ENCODE data around the gene CTNNA2.

Gene CTNNA2

GRCh38 chr2:80510716-80511115 lies 997.9 kb downstream of the CTNNA2 start:
- Histone ChIP-seq H3K4ac (ENCODE audit: low read depth, low read length) (no peak overlapping the region), H4K8ac (ENCODE audit: low read depth, low read length) (no peak overlapping the region), H3K79me1 (ENCODE audit: low read length) (no peaks in the 10 kb centered on the region), H2BK12ac (ENCODE audit: low read length) (no peak overlapping the region), H3K79me2 (ENCODE audit: control insufficient read depth, insufficient read depth, low read length, poor library complexity) (no peaks in the 10 kb centered on the region), H4K12ac (ENCODE audit: low read depth, low read length) (no peak overlapping the region), H2BK5ac (ENCODE audit: low read depth, low read length, poor library complexity) (no peak overlapping the region), H3K23ac (ENCODE audit: low read length) (no peak overlapping the region), H3K27ac (ENCODE audit: low read depth, low read length) (no peak overlapping the region), H3K36me3 (ENCODE audit: control insufficient read depth in 1 of 2, insufficient read depth in 2 of 2, low read length in 2 of 2) (no peaks in the 10 kb centered on the region), H2AFZ (ENCODE audit: insufficient read depth, low read length, poor library complexity) (no peak overlapping the region), H3K18ac (ENCODE audit: low read length) (no peak overlapping the region), H2AK5ac (ENCODE audit: low read length) (no peak overlapping the region), H3K4me1 (ENCODE audit: control insufficient read depth in 1 of 2, insufficient read depth in 2 of 2, low read length in 2 of 2) (no peaks in the 10 kb centered on the region), H2BK120ac (ENCODE audit: insufficient read depth, low read length, poor library complexity) (no peak overlapping the region), H3K9ac (ENCODE audit: low read length) (no peak overlapping the region), H3K9me3 (ENCODE audit: insufficient read depth, low read depth, low read length) (no peaks in the 10 kb centered on the region), H3K27me3 (ENCODE audit: insufficient read depth, low read length) (no peaks in the 10 kb centered on the region), H3K4me3 (ENCODE audit: low read depth, low read length) (no peak overlapping the region), H3K4me2 (ENCODE audit: low read length) (no peak overlapping the region), H4K91ac (ENCODE audit: low read depth, low read length) (no peak overlapping the region), H3K14ac (ENCODE audit: low read length) (no peak overlapping the region)
- no CpG with 5 or more reads among the region's 3 CpGs for WGBS (ENCODE audit: extremely low coverage, insufficient coverage, insufficient read length)
- DNase-seq, result no peak

- Histone ChIP-seq H3K4ac (ENCODE audit: low read depth, low read length) (no peak overlapping the region), H2BK5ac (ENCODE audit: low read depth, low read length, poor library complexity) (no peak overlapping the region), H4K8ac (ENCODE audit: low read depth, low read length) (no peak overlapping the region), H3K4me2 (ENCODE audit: low read length) (no peak overlapping the region), H3K27me3 (ENCODE audit: insufficient read depth, low read length) (no peaks in the 10 kb centered on the region), H3K4me1 (ENCODE audit: control insufficient read depth in 1 of 2, insufficient read depth in 2 of 2, low read length in 2 of 2) (peaks cover 0 to 7% of the 10 kb centered on the region in 2 experiments), H2BK12ac (ENCODE audit: low read length) (no peak overlapping the region), H3K36me3 (ENCODE audit: control insufficient read depth in 1 of 2, insufficient read depth in 2 of 2, low read length in 2 of 2) (no peaks in the 10 kb centered on the region), H2BK120ac (ENCODE audit: insufficient read depth, low read length, poor library complexity) (no peak overlapping the region), H3K4me3 (ENCODE audit: low read depth, low read length) (no peak overlapping the region), H3K79me2 (ENCODE audit: control insufficient read depth, insufficient read depth, low read length, poor library complexity) (no peaks in the 10 kb centered on the region), H2AK5ac (ENCODE audit: low read length) (no peak overlapping the region), H3K9me3 (ENCODE audit: insufficient read depth, low read depth, low read length) (peaks cover 1% of the 10 kb centered on the region), H3K9ac (ENCODE audit: low read length) (no peak overlapping the region), H3K27ac (ENCODE audit: low read depth, low read length) (no peak overlapping the region), H3K18ac (ENCODE audit: low read length) (no peak overlapping the region), H3K14ac (ENCODE audit: low read length) (no peak overlapping the region), H2AFZ (ENCODE audit: insufficient read depth, low read length, poor library complexity) (no peak overlapping the region), H4K12ac (ENCODE audit: low read depth, low read length) (no peak overlapping the region), H3K79me1 (ENCODE audit: low read length) (no peaks in the 10 kb centered on the region), H4K91ac (ENCODE audit: low read depth, low read length) (no peak overlapping the region), H3K23ac (ENCODE audit: low read length) (no peak overlapping the region)
- no CpG with 5 or more reads among the region's 3 CpGs for WGBS (ENCODE audit: extremely low coverage, insufficient coverage, insufficient read length)
- DNase-seq, result no peak
Measured at GRCh38 chr2:80515964-80516363, 1003.1 kb downstream of the CTNNA2 start.

GRCh38 chr2:80517316-80517715 lies 1004.5 kb downstream of the CTNNA2 start:
- no peak for DNase-seq
- no peak overlapping the region for H3K23ac ChIP-seq (ENCODE audit: low read length)
- H3K79me2 ChIP-seq (ENCODE audit: control insufficient read depth, insufficient read depth, low read length, poor library complexity), result no peaks in the 10 kb centered on the region
- H2BK5ac ChIP-seq (ENCODE audit: low read depth, low read length, poor library complexity), result no peak overlapping the region
- no peak overlapping the region for H3K4me3 ChIP-seq (ENCODE audit: low read depth, low read length)
- H3K18ac ChIP-seq (ENCODE audit: low read length), result no peak overlapping the region
- H2BK12ac ChIP-seq (ENCODE audit: low read length), result no peak overlapping the region
- H2BK120ac ChIP-seq (ENCODE audit: insufficient read depth, low read length, poor library complexity), result no peak overlapping the region
- peak overlapping the region; percentile 33 for H3K4me2 ChIP-seq (ENCODE audit: low read length)
- H3K27me3 ChIP-seq (ENCODE audit: insufficient read depth, low read length), result no peaks in the 10 kb centered on the region
- H3K9ac ChIP-seq (ENCODE audit: low read length), result no peak overlapping the region
- no peaks in the 10 kb centered on the region for H3K36me3 ChIP-seq (ENCODE audit: control insufficient read depth in 1 of 2, insufficient read depth in 2 of 2, low read length in 2 of 2)
- H3K79me1 ChIP-seq (ENCODE audit: low read length), result no peaks in the 10 kb centered on the region
- H3K9me3 ChIP-seq (ENCODE audit: insufficient read depth, low read depth, low read length), result peaks cover 1% of the 10 kb centered on the region
- WGBS (ENCODE audit: extremely low coverage, insufficient coverage, insufficient read length), result no CpG with 5 or more reads among the region's 3 CpGs
- H2AK5ac ChIP-seq (ENCODE audit: low read length), result no peak overlapping the region
- H4K12ac ChIP-seq (ENCODE audit: low read depth, low read length), result no peak overlapping the region
- no peak overlapping the region for H3K14ac ChIP-seq (ENCODE audit: low read length)
- no peak overlapping the region for H2AFZ ChIP-seq (ENCODE audit: insufficient read depth, low read length, poor library complexity)
- H3K27ac ChIP-seq (ENCODE audit: low read depth, low read length), result no peak overlapping the region
- H4K8ac ChIP-seq (ENCODE audit: low read depth, low read length), result no peak overlapping the region
- H3K4me1 ChIP-seq (ENCODE audit: control insufficient read depth in 1 of 2, insufficient read depth in 2 of 2, low read length in 2 of 2), result peaks cover 0 to 7% of the 10 kb centered on the region in 2 experiments
- no peak overlapping the region for H4K91ac ChIP-seq (ENCODE audit: low read depth, low read length)
- no peak overlapping the region for H3K4ac ChIP-seq (ENCODE audit: low read depth, low read length)

DNA sequence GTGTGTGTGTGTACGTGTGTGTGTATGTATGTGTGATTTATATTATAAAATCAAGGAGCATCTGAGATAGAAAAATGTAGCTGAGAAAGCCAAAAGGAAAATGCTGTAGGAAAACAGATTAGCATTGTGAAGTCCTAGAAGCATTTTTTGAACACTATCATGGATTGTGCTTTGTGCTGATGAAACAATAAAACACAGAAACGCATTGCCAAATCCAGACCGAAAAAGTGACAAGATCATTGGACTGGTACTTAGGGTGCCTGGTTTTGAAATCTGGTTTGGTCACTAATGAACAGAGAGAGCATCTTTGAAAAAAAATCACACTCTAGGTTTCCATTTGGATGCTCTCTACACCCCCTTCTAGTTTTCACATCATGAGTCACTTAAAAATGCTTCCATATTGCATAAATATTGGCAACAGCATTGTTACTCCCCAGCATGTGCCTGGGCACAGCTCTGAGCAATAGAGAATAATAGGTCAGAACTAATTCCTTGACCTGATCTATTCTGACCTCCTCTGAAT lies 1006.3 kb downstream of the CTNNA2 start:
- Histone ChIP-seq H4K12ac (ENCODE audit: low read depth, low read length) (no peak overlapping the region), H3K9ac (ENCODE audit: low read length) (no peak overlapping the region), H3K14ac (ENCODE audit: low read length) (no peak overlapping the region), H3K4me1 (ENCODE audit: control insufficient read depth in 1 of 2, insufficient read depth in 2 of 2, low read length in 2 of 2) (peaks cover 0 to 7% of the 10 kb centered on the region in 2 experiments), H3K27me3 (ENCODE audit: insufficient read depth, low read length) (no peaks in the 10 kb centered on the region), H2BK12ac (ENCODE audit: low read length) (no peak overlapping the region), H4K91ac (ENCODE audit: low read depth, low read length) (no peak overlapping the region), H3K27ac (ENCODE audit: low read depth, low read length) (no peak overlapping the region), H2AK5ac (ENCODE audit: low read length) (no peak overlapping the region), H3K36me3 (ENCODE audit: control insufficient read depth in 1 of 2, insufficient read depth in 2 of 2, low read length in 2 of 2) (no peaks in the 10 kb centered on the region), H3K18ac (ENCODE audit: low read length) (no peak overlapping the region), H3K79me1 (ENCODE audit: low read length) (no peaks in the 10 kb centered on the region), H4K8ac (ENCODE audit: low read depth, low read length) (no peak overlapping the region), H3K4ac (ENCODE audit: low read depth, low read length) (no peak overlapping the region), H3K79me2 (ENCODE audit: control insufficient read depth, insufficient read depth, low read length, poor library complexity) (no peaks in the 10 kb centered on the region), H3K4me2 (ENCODE audit: low read length) (no peak overlapping the region), H2BK5ac (ENCODE audit: low read depth, low read length, poor library complexity) (no peak overlapping the region), H3K23ac (ENCODE audit: low read length) (no peak overlapping the region), H2AFZ (ENCODE audit: insufficient read depth, low read length, poor library complexity) (no peak overlapping the region), H3K9me3 (ENCODE audit: insufficient read depth, low read depth, low read length) (peaks cover 1% of the 10 kb centered on the region), H3K4me3 (ENCODE audit: low read depth, low read length) (no peak overlapping the region), H2BK120ac (ENCODE audit: insufficient read depth, low read length, poor library complexity) (no peak overlapping the region)
- no peak for DNase-seq
- WGBS (ENCODE audit: extremely low coverage, insufficient coverage, insufficient read length), result no CpG with 5 or more reads among the region's 3 CpGs
